Measurements from ENCODE around the gene SELP.

DNA sequence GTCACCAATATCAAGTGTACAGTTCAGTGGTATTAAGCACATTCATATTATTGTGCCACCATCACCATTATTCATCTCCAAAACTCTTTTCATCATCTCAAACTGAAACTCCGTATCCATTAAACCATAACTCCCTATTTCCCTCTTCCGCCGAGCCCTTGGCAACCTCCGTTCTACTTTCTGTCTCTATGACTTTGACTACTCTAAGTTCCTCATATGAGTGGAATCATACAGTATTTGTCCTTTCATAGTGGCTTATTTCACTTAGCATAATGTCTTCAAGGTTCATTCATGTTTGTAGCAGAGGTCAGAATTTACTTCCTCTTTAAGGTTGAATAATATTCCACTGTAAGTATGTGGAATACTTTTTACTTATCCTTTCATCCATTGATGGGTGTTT is 21.7 kb downstream of the SELP start:
- TF ChIP-seq, protein P1, sequence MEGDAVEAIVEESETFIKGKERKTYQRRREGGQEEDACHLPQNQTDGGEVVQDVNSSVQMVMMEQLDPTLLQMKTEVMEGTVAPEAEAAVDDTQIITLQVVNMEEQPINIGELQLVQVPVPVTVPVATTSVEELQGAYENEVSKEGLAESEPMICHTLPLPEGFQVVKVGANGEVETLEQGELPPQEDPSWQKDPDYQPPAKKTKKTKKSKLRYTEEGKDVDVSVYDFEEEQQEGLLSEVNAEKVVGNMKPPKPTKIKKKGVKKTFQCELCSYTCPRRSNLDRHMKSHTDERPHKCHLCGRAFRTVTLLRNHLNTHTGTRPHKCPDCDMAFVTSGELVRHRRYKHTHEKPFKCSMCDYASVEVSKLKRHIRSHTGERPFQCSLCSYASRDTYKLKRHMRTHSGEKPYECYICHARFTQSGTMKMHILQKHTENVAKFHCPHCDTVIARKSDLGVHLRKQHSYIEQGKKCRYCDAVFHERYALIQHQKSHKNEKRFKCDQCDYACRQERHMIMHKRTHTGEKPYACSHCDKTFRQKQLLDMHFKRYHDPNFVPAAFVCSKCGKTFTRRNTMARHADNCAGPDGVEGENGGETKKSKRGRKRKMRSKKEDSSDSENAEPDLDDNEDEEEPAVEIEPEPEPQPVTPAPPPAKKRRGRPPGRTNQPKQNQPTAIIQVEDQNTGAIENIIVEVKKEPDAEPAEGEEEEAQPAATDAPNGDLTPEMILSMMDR (IDR thresholded peaks at IDR 0.05), result no peak
- no peak for TF ChIP-seq EZH2 (IDR thresholded peaks at IDR 0.05)
